ENCODE results near the gene TRAF3IP1. TPM values are rescaled to one million over a fixed set of nuclear protein-coding genes. Genes with fewer than 3 reads are reported as not detected.

The TRAF3IP1 gene
- total RNA-seq, 4 donors from 2014 or later = 12.6 to 41.8 (median 27.6) TPM

- TF ChIP-seq POLR2A (IDR thresholded peaks at IDR 0.05) = no peak
- no peak for TF ChIP-seq CTCF (IDR thresholded peaks at IDR 0.05)
- Histone ChIP-seq H3K27me3 (no peaks in the 10 kb centered on the region), H3K36me3 (no peaks in the 10 kb centered on the region), H3K9me3 (no peaks in the 10 kb centered on the region), H3K4me1 (no peaks in the 10 kb centered on the region), H3K27ac (no peak overlapping the region), H3K4me3 (no peak overlapping the region)
- DNase-seq = no peak
- intact Hi-C loops (cut with DNase I; ENCODE audit: low total_unique reads) = no loop called here
Measured at GRCh38 chr2:238380336-238380735, 60.0 kb downstream of the TRAF3IP1 start.

DNA sequence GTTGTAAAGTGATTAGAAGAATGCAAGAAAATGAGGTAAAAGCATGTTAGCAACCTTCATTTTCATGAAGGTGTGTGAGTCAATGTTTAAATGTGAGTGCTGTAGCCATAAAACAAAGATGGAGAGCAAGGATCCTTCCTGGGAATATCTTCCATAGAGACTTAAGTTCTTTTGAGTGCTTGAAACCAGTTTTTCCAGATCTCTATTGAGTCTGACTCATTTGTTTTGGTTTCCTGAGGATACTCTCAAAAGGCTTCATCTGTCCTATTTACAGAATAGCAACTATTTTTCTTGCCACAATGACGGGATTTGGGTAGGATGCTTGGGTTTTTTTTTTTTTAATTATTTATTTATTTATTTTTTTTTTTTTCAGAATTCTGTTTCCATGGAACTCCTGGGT, 60.5 kb downstream of the TRAF3IP1 start:
- Histone ChIP-seq H3K27ac (no peak overlapping the region), H3K4me1 (no peaks in the 10 kb centered on the region), H3K4me3 (no peak overlapping the region), H3K27me3 (no peaks in the 10 kb centered on the region), H3K9me3 (no peaks in the 10 kb centered on the region), H3K36me3 (no peaks in the 10 kb centered on the region)
- TF ChIP-seq POLR2A (IDR thresholded peaks at IDR 0.05) = no peak
- TF ChIP-seq CTCF (IDR thresholded peaks at IDR 0.05) = no peak
- DNase-seq = no peak
- intact Hi-C loops (cut with DNase I; ENCODE audit: low total_unique reads) = no loop called here

DNA sequence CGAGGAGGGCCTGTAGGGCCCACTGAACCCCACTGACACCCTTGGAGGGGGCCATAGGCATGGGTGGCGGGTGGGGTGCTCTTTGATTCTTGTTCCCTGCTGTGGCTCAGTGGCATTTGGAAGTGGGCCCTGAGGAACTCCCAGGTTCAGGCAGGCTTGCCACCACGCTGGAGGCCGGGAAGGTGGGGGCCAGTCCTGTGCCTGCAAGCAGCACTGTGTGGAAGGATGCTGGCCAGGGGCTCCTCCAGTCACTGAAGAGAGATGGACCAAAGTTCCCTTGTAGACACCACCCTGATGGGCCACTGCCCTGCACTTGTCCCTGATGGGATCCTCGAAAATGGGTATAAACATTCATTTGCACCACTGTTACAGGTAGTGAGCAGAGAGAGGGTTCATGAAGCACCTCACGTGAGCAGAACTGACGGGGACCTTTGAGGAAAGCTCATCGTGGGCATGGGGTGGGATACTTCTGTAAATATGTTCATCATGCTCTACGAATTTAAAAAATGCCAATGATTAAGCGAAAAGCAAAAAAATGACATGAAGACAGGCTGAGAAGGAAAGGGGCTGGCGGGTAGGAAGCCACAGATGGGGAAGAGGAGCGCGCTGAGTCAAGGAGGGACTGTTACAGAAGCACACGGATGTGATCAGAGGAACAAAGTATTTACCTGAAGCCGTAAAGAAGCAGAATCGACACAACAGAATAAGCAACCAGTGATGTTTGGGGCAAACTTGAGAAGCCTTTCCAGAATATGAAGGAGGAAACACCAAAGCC, 61.2 kb downstream of the TRAF3IP1 start:
- H3K4me3 ChIP-seq = no peak overlapping the region
- intact Hi-C loops (cut with DNase I; ENCODE audit: low total_unique reads) = no loop called here
- no peak for DNase-seq
- no peaks in the 10 kb centered on the region for H3K4me1 ChIP-seq
- no peaks in the 10 kb centered on the region for H3K9me3 ChIP-seq
- H3K27ac ChIP-seq = no peak overlapping the region
- H3K36me3 ChIP-seq = no peaks in the 10 kb centered on the region
- H3K27me3 ChIP-seq = no peaks in the 10 kb centered on the region
- no peak for TF ChIP-seq POLR2A (IDR thresholded peaks at IDR 0.05)
- TF ChIP-seq CTCF (IDR thresholded peaks at IDR 0.05) = no peak

GRCh38 chr2:238382381-238382781, 62.1 kb downstream of the TRAF3IP1 start:
- H3K4me3 ChIP-seq = no peak overlapping the region
- no peaks in the 10 kb centered on the region for H3K36me3 ChIP-seq
- DNase-seq = no peak
- TF ChIP-seq CTCF (IDR thresholded peaks at IDR 0.05) (no peak), POLR2A (IDR thresholded peaks at IDR 0.05) (no peak)
- H3K4me1 ChIP-seq = no peaks in the 10 kb centered on the region
- no peaks in the 10 kb centered on the region for H3K27me3 ChIP-seq
- no peak overlapping the region for H3K27ac ChIP-seq
- H3K9me3 ChIP-seq = no peaks in the 10 kb centered on the region
- intact Hi-C loops (cut with DNase I; ENCODE audit: low total_unique reads) = no loop called here

- no peak for TF ChIP-seq CTCF (IDR thresholded peaks at IDR 0.05)
- TF ChIP-seq POLR2A (IDR thresholded peaks at IDR 0.05) = no peak
- Histone ChIP-seq H3K4me3 (no peak overlapping the region), H3K4me1 (no peaks in the 10 kb centered on the region), H3K9me3 (no peaks in the 10 kb centered on the region), H3K27me3 (no peaks in the 10 kb centered on the region), H3K36me3 (no peaks in the 10 kb centered on the region), H3K27ac (no peak overlapping the region)
- no peak for DNase-seq
- intact Hi-C loops (cut with DNase I; ENCODE audit: low total_unique reads) = no loop called here
Measured at GRCh38 chr2:238383135-238383534, 62.8 kb downstream of the TRAF3IP1 start.

Data from uterus (tissue), 4 donors.